Heart left ventricle (tissue), 16 donors: ENCODE data around the gene PTPRN2. TPM values are rescaled to one million over a fixed set of nuclear protein-coding genes. Genes with fewer than 3 reads are reported as not detected.

Source experiments
- ATAC-seq, 4 donors: fragments of 200-7000 bp; cut with Tn5 transposase; one replicate each; pipeline ENCODE4 v1.9.1; 2020 to 2022; ENCODE audit warnings: moderate library complexity in 4 of 4, mild to moderate bottlenecking in 3 of 4, moderate number of reproducible peaks in 1 of 4
- DNase-seq, 5 donors: peaks; one replicate each; pipeline ENCODE4 v3.0.0-alpha.2; 2020
- H3K27ac ChIP-seq, 12 donors: fragments of 200-600 bp; sonication (generic) in 4 of 12; one replicate each; pipeline versions ENCODE4 v1.5.0 to v1.8.0; 2016 to 2022; ENCODE audit warnings: mild to moderate bottlenecking in 2 of 12
- H3K27me3 ChIP-seq, 9 donors: fragments of 200-600 bp; sonication (generic) in 2 of 9; one replicate each; pipeline versions ENCODE4 v1.5.1 to v1.8.0; 2016 to 2022; ENCODE audit warnings: mild to moderate bottlenecking in 3 of 9
- H3K36me3 ChIP-seq, 9 donors: fragments of 200-600 bp; sonication (generic) in 2 of 9; one replicate each; pipeline versions ENCODE4 v1.5.0 to v1.8.0; 2018 to 2022; ENCODE audit warnings: mild to moderate bottlenecking in 2 of 9
- H3K4me1 ChIP-seq, 12 donors: fragments of 200-600 bp; sonication (generic) in 4 of 12; one replicate each; pipeline versions ENCODE4 v1.5.0 to v1.8.0; 2016 to 2022; ENCODE audit warnings: mild to moderate bottlenecking in 3 of 12
- H3K4me3 ChIP-seq, 12 donors: fragments of 200-600 bp; sonication (generic) in 4 of 12; one replicate each; pipeline versions ENCODE4 v1.5.0 to v1.8.0; 2017 to 2022; ENCODE audit warnings: mild to moderate bottlenecking in 9 of 12, moderate library complexity in 4 of 12
- H3K9me3 ChIP-seq, 12 donors: fragments of 200-600 bp; sonication (generic) in 4 of 12; one replicate each; pipeline versions ENCODE4 v1.5.0 to v1.8.0; 2016 to 2022; ENCODE audit warnings: mild to moderate bottlenecking in 1 of 12
- CTCF ChIP-seq, 12 donors: fragments of 200-600 bp; sonication (generic) in 4 of 12; IDR thresholded peaks; one replicate each; pipeline versions ENCODE4 v1.5.0 to v1.8.0; 2018 to 2022; ENCODE audit warnings: antibody characterized with exemption in 12 of 12, mild to moderate bottlenecking in 5 of 12
- POLR2A ChIP-seq, 2 donors: fragments of 450-650 bp; IDR thresholded peaks; one replicate each; pipeline ENCODE4 v1.6.1; 2017; ENCODE audit warnings: antibody characterized with exemption in 2 of 2, mild to moderate bottlenecking in 2 of 2, moderate library complexity in 2 of 2
- WGBS, 4 donors: extraction: QIAGEN DNeasy Blood & Tissue Kit in 2 of 4; methylation state at CpG; one replicate each; pipeline versions ENCODE4 v1.1.5 to v1.1.7; 2013 to 2018; 5-methylcytosine and 5-hydroxymethylcytosine counted together
- intact Hi-C, 10 donors: fragments of 100-400 bp; cut with DNase I; formaldehyde crosslinking; loops; one replicate each; pipeline versions ENCODE4 v1.11.1 to v1.14.2; 2022
- polyA plus RNA-seq, 2 donors: library from polyadenylated mRNA; stranded (reverse); fragments of 200-250 nt; gene quantifications; one replicate each; pipeline ENCODE4 v1.2.3, GENCODE V29; 2013
- total RNA-seq, 9 donors: library from RNA; depleted of rRNA in 2 of 9; stranded (reverse); fragments of >200 nt in 2 of 9; fragmentation: NEBNext Ultra II Directional in 3 of 9; extraction: Animal tissue kit (Norgen Biotek cat#: 25700) in 3 of 9; gene quantifications; one replicate each; pipeline versions ENCODE4 v1.1.0 to v1.2.4, GENCODE V29; 2016 to 2023
- donor health status: ischemic (EF 13 %, LVEDD 7.1; RV severe dilation, severe dysfunction).
- donor health status: healthy with polysubstance abuse.
- donor health status: DM: no; HTN: yes; CAD: no.
- donor health status: DM: no; HTN: no; CAD: no.
- donor health status: ischemic (EF 25% LVEDD 6.9; RV normal size, moderate dysfunction).
- donor health status: ischemic (EF 25% LVEDD 5.7; RV mildly dilated, moderate dysfunction).
- donor health status: healthy.
- donor health status: DM: yes; HTN: yes; CAD: no.
- donor health status: ischemic (EF 35%, LVEDD 5.7; RV mildly dilated, moderate dysfunction).
- donor health status: nonischemic (EF 11% LVEDD 7.7; RV severe dilation, severe dysfunction).
- donor health status: DM: yes; HTN: yes; CAD: no.
- donor health status: PGD.
- donor health status: ischemic (EF 29% LVEDD 5.4; RV normal size, mild dysfunction).
- donor health status: nonischemic (EF 23%, LVEDD 6.1; RV moderate dilation, normal function).

PTPRN2 gene
- total and polyA plus RNA-seq, 11 donors: 0.61 to 2.3 (median 1.3) TPM

GRCh38 chr7:158077934-158078910, 509.4 kb downstream of the PTPRN2 start:
- H3K4me3 ChIP-seq: no peak overlapping the region
- H3K36me3 ChIP-seq: no peaks in the 10 kb centered on the region
- 85 to 87% (median 86%) methylated on average over 22 of the region's 22 CpGs for WGBS, 4 donors
- TF ChIP-seq CTCF (IDR thresholded peaks at IDR 0.05): no peak
- no peak for TF ChIP-seq POLR2A (IDR thresholded peaks at IDR 0.05)
- intact Hi-C loops: no loop called here
- H3K4me1 ChIP-seq: no peaks in the 10 kb centered on the region
- DNase-seq: no peak
- H3K9me3 ChIP-seq: no peaks in the 10 kb centered on the region
- peaks cover 0 to 9% (median 0%) of the 10 kb centered on the region in 9 donors for H3K27me3 ChIP-seq
- no peak overlapping the region for H3K27ac ChIP-seq
- ATAC-seq: no peak

- DNase-seq: no peak
- intact Hi-C loops: no loop called here
Observed at GRCh38 chr7:158077151-158077840, 510.3 kb downstream of the PTPRN2 start.

GRCh38 chr7:158076656-158077055, 511.0 kb downstream of the PTPRN2 start:
- H3K27me3 ChIP-seq: peaks cover 0 to 9% (median 0%) of the 10 kb centered on the region in 9 donors
- ATAC-seq (no peak), DNase-seq (no peak)
- no peaks in the 10 kb centered on the region for H3K4me1 ChIP-seq
- 85 to 88% (median 87%) methylated on average over 12 of the region's 12 CpGs for WGBS, 4 donors
- H3K9me3 ChIP-seq: no peaks in the 10 kb centered on the region
- intact Hi-C loops: no loop called here
- no peak overlapping the region for H3K27ac ChIP-seq
- no peak overlapping the region for H3K4me3 ChIP-seq
- no peak for TF ChIP-seq POLR2A (IDR thresholded peaks at IDR 0.05)
- no peak for TF ChIP-seq CTCF (IDR thresholded peaks at IDR 0.05)
- no peaks in the 10 kb centered on the region for H3K36me3 ChIP-seq

More at GRCh38 chr7:158077151-158077840, 510.3 kb downstream of the PTPRN2 start:
- Histone ChIP-seq H3K4me3 (no peak overlapping the region), H3K27me3 (peaks cover 0 to 9% (median 0%) of the 10 kb centered on the region in 9 donors), H3K27ac (no peak overlapping the region), H3K9me3 (no peaks in the 10 kb centered on the region), H3K4me1 (no peaks in the 10 kb centered on the region), H3K36me3 (no peaks in the 10 kb centered on the region)
- TF ChIP-seq POLR2A (IDR thresholded peaks at IDR 0.05) (no peak), CTCF (IDR thresholded peaks at IDR 0.05) (no peak)
- WGBS, 4 donors: 70 to 74% (median 72%) methylated on average over 16 to 21 of the region's 21 CpGs
- ATAC-seq: no peak

- H3K36me3 ChIP-seq: no peaks in the 10 kb centered on the region
- no peak overlapping the region for H3K4me3 ChIP-seq
- H3K27me3 ChIP-seq: peaks cover 0 to 9% (median 0%) of the 10 kb centered on the region in 9 donors
- intact Hi-C loops: no loop called here
- no peaks in the 10 kb centered on the region for H3K9me3 ChIP-seq
- ATAC-seq: no peak
- H3K27ac ChIP-seq: no peak overlapping the region
- no peak for DNase-seq
- TF ChIP-seq CTCF (IDR thresholded peaks at IDR 0.05): no peak
- TF ChIP-seq POLR2A (IDR thresholded peaks at IDR 0.05): no peak
- 77 to 84% (median 81%) methylated on average over 8 to 11 of the region's 11 CpGs for WGBS, 4 donors
- H3K4me1 ChIP-seq: no peaks in the 10 kb centered on the region
Observed at GRCh38 chr7:158076215-158076614, 511.4 kb downstream of the PTPRN2 start.
